HK-2 (cell line): ENCODE results near the gene NOX5.
"Not testable (repeated sequence)": the region's sequence is repeated elsewhere in the genome, so short reads cannot be mapped to it uniquely, and the experiment has no call there.

ENCODE experiments used
- DNase-seq: peaks from one replicate; pipeline ENCODE4 v3.0.0-alpha.2; 2018; ENCODE audit not compliant: unreplicated experiment

Gene NOX5

DNA sequence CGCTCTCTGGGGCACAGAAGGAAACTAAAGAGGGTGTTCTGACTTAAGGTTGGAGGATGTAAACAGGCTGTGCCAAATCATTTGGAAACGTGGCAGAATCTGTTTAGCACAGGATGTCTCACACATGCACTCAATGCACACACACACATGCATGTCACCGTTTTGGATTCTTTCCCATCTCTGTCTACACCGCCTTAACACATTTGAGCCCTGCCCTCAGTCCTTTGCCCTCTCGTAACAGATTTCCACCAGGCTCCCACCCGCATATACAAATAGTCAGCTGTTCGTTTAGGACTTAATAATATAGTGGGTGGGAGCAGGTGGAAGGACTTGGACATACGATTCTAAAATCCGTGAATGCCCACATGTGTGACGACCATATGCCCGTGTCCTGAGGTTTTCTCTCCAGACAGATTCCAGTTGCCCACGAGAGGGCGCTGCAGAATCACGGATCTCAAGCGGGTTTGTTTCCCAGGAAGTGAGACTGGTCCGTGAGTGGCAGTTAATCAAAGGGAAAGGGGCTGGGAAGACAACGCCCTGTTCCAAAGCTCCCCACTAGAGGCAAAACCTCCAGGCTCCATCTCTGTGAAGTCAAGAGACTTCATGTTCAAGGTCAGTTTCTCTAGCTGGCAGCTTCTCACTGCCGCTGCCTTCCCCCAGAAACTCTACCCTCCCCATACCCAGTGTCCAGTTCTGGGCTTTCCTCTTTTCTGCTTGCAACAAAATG lies 44.5 kb downstream of the NOX5 start:
- DNase-seq: peak; percentile 75

- DNase-seq: no peak
These were observed 45.1 kb downstream of the NOX5 start for GRCh38 chr15:69059557-69059943.

GRCh38 chr15:69060041-69060481 lies 45.6 kb downstream of the NOX5 start:
- DNase-seq: no peak

DNA sequence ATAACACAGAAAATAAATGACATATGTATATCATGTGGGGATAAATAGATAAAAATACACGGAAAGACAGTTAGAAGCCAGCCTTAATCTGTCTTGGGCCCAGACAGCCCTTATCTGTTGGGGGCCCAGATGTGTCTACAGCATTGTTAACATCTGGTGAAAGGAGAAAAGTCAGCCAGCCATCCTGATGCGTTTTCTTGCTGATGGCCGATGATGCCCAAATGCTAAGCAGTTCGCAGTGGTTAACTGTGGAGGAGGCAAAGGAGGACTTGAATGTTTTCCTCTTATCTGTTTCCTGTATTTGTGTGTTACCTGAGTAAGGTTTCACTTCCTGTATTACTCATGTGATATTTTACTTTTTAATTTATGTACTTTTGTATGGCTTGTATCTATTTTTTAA lies 46.2 kb downstream of the NOX5 start:
- DNase-seq: no peak

DNA sequence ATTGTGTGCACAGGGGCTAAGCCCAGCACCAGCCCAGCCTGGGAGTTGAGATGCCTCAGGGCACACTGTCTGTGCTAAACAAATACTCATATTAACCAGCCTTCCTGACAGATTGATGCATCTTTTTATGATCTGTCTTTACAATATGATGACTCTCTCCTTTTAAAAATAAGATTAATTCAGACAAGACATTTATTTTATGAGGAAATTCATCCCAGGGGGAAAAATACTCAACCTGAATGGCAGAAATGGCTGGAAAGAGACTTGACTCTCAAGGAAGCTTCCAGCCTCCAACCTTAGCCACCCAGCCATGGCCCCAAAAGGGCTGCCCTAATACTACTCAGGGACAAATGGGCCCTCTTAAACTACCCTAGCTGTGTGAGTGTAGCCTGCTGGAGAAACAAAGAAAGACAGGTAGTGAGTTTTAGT lies 46.9 kb downstream of the NOX5 start:
- DNase-seq: no peak

DNA sequence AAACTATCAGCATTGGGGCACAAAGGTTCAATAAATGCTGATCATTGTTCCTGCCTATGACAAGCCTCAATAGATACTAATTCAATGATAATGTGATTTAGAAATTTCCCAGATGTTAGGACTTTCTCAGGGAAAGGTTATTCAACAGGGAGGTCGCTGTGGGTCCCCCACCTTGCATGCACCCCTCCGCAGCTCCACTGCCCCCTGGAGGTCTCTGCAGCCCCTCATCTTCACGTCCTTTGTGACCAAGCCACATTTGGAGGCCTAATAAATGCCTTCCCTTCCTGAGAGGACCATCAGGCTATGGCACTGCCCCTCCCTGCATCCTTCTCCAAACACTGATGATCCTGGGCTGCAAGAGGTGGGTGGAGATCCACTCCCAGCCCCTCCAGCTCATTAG lies 50.2 kb downstream of the NOX5 start:
- DNase-seq: no peak

DNA sequence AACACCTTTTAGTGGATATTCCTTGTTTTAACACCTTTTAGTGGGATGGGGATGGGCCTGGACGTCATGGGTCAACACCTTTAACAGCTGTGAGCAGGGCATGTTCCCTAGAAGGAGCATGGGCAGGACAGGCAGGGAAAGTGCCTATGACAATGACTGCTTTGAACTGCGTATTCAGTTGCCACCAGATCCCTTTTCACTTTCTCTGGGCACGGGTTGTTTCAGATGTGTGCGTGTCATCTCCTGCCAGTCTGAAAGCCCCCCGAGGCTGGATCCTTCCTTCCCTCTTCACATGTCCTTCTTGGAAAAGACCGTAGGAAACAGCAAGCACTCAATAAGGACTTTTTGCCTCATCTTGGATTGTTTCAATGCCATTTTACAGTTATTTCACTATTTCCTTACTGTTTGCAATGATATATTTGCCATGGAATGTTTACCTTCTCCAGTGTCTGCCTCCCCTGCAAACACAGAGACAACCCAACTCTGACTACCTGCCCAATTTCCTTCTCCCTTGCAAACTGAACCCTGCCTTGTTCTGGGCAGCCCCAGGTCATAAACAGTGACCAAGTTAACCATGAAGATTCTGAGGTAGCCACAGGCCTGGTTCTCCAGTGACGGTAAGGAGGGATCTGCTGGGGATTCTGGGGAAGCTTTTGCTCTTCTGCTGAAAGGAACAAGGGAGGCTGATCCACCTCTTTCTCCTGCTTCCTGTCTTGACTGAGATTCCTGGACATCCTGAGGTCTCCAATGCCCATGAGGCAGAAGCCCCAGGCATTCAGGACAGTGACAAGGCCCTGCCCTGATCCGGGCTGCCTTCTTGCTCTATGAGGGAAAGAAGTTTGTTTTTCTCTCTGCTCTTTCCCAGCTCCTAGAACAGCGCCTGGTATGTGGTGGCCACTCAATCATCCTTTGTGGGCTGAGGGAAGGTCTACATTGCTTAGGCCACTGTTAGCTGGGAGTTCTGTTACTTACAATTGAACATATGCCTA lies 51.8 kb downstream of the NOX5 start:
- DNase-seq: no peak

- no peak for DNase-seq
These were observed 52.8 kb downstream of the NOX5 start for GRCh38 chr15:69067296-69067695.

DNA sequence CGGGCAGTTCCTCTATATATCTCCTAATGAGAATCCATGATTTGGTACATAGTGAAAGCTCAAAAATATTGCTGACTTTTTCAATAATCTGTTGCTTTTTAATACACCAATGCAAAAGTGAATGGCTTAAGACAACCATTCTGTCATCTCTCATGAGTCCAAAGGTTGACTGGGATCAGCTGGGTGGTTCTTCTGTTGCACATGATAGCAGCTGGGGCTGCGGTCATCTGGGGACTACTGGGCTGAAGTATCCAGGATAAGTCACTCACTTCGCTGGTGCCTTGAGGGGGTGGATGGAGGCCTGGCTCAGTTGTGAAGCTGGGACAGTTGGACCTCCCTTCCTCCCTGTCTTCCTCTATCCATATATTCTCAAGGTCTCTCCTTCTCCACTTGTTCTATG lies 53.7 kb downstream of the NOX5 start:
- DNase-seq: no peak

GRCh38 chr15:69069290-69069689 lies 54.8 kb downstream of the NOX5 start:
- DNase-seq: not testable (repeated sequence)

GRCh38 chr15:69069996-69070395 lies 55.5 kb downstream of the NOX5 start:
- no peak for DNase-seq

- DNase-seq: no peak
These were observed 55.9 kb downstream of the NOX5 start for GRCh38 chr15:69070396-69070795.

DNA sequence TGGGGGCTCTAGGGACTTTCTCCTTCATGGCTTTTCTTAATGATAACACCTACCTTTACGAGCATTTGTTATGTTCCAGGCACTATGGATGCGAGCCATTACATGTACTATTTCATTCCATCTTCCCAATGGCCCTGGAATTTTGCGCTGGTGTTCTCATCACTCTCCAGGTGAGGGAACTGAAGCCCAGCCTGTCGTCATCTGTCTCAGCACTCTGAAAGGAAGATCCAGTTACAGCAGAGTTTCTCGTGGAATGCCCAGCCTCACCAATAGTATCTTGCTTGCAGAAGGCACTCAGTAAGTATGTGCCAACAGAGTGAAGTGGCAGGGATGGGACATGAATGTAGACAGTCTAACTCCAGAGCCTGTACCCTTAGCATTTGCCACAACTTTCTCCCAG lies 56.8 kb downstream of the NOX5 start:
- DNase-seq: no peak

DNA sequence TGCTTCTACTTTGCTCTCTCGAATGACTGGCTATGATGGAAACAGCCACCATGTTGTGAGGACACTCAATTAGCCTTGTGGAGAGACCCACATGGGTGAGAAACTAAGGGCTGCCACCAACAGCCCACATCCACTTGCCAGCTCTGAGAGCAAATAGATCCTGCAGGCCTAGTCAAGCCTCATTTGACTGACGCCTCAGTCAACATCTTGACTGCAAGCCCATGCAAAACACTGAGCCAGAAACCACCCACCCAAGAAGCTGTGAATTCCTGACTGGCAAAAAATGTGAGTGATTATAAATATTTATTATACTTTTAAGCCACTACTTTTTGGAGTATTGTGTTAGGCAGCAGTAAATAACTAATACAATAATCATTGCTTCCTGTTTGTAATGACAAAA lies 58.4 kb downstream of the NOX5 start:
- DNase-seq: no peak

DNA sequence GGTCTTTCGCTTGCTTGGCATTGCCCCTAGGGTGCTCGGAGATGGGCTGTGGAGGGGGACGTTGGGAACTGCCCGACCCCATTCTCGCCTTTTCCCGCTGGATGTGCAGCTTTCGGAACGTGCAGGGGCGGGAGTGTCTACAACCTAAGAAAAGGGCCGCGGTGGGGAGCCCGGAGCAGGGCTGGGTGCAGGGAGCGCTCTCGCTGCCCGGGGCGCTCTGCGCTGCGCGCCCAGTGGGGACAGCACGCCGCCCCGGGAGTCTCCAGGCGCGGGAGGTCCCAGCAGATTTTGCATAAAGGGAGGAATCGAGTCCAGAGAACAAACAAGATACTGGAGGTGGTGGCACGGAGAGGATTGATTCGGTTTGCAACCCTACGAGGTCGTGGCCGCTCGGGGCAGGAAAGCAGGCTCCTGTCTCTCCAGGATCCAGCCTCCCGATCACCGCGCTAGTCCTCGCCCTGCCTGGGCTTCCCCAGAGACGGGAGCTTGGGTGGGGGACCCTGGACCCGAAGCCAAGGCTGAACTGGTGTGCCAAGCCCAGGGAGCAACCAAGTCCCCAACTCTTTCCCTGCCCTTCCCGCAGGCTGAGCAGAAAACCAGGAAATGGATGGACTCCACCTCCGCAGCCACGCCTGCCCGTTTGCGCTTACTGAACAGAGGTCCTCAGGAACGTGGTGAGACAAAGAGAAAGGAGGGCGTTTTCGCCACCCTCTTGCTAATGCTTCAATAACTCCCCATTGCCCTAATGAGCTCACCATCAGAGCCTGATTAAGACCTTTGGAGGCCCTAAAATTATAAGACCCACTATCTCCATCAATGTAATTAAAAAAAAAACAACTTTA lies 59.7 kb downstream of the NOX5 start:
- DNase-seq: peak; percentile 41

DNA sequence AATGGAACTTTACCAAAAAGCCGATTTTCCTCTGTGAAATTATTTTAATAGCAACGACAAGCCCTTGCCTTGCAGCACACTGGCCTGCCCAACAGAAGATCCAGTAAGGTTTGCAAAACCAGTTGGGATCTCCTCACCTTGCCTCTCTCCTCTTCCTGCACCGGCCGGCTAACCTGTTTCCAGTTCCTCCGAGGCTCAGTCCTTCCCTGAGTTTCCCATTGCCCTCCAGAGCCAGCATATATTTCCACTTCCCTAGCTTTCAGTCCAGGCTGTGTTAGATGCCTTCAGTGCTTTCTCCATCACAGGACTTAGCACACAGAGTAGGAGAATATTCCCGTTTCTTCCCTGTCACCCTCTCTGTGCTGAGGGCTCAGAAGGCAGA lies 60.3 kb downstream of the NOX5 start:
- DNase-seq: no peak

GRCh38 chr15:69075440-69075839 lies 60.9 kb downstream of the NOX5 start:
- no peak for DNase-seq

GRCh38 chr15:69076756-69077155 lies 62.3 kb downstream of the NOX5 start:
- no peak for DNase-seq

GRCh38 chr15:69078638-69079037 lies 64.1 kb downstream of the NOX5 start:
- DNase-seq: no peak

DNA sequence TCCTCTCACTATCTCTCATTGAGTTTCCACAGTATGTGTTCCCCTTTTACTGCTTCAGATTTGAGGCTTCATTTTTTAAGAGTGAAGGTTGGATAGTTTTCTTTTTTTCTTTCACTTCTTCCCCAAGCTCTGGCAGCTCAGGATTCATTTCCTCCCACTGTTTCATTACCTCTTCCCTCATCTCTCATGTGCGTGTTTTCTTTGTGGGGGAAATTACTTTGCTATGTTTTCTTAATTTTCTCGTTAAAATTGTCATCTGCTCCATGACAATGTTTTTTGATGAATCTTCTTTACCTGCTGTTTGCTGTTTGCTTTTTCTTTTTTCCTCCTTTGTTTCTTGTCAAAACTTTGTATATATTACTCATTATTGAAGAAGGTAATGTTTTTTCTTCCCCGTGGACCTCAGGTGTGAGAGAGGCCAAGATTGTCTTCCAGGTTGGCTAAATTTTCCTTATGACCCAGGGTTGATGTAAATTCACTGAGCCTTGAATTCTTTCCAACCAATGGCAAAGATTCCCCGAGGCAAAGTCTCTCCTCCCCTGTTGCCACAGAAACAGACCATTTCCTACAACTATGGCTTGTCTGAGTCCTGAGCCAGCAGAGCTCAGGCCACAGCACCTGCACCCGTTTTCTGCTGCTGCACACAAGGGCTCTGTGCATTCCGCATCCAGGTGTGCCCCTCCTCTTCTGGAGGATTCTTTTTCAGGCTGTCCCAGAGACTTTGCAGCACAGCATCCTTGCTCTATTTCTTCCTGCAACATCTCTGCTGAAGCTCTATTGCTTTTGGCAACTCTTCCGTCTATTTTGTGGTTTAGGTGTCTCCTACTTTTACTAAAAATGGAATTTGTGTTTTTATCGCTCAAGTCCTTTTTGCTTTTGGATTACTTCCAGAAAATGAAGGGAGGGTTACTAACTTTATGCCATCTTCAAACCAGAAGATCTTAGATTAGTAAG lies 66.1 kb downstream of the NOX5 start:
- DNase-seq: no peak
